K562 (cell line): Measurements from ENCODE around the gene CD34. TPM values are rescaled to one million over a fixed set of nuclear protein-coding genes. Genes with fewer than 3 reads are reported as not detected.

Experiments used
- ATAC-seq: fragments of 200-7000 bp; cut with Tn5 transposase; 3 replicates; pipeline ENCODE4 v1.9.1; 2020; ENCODE audit warnings: moderate library complexity
- BruUV-seq: library from RNA; stranded (reverse); fragments of 400-500 nt; replicated peaks from 2 replicates; lab custom pipeline; 2021; lab: Mats Ljungman, UMichigan
- CTCF ChIA-PET: fragments of 300-600 bp; formaldehyde crosslinking; extraction: SDS; loops from one replicate; lab custom pipeline; 2021; ENCODE audit warnings: low intra/inter-chr PET ratio; lab: Yijun Ruan, JAX
- POLR2A ChIA-PET: fragments of 300-600, 350-650 bp; sonication (Branson Sonifier 250); formaldehyde crosslinking; extraction: SDS; loops from one replicate; lab custom pipeline; 2021; ENCODE audit warnings: antibody characterized with exemption, inconsistent platforms; lab: Yijun Ruan, JAX
- DNase-seq, 4 experiments: peaks; one replicate each; pipeline versions ENCODE4 v3.0.0 to v3.0.0-alpha.2; 2011 to 2018; ENCODE audit warnings: low spot score in 3 of 4, mixed read lengths in 3 of 4; ENCODE audit errors: extremely low read depth in 1 of 4
- FAIRE-seq: peaks from 2 replicates; lab custom pipeline; 2011; peaks lifted over from hg19 to GRCh38; lab: Jason Lieb, UNC
- H2AFZ ChIP-seq: 2 replicates; pipeline ENCODE4 v1.6.0; 2011; ENCODE audit warnings: low read depth, low read length, control low read depth, inconsistent platforms
- H3K27ac ChIP-seq: fragments of 200-600 bp; 3 replicates; pipeline ENCODE4 v1.8.0; 2011; ENCODE audit warnings: low read depth, mild to moderate bottlenecking, control low read depth, inconsistent platforms, low read length, moderate library complexity, mixed read lengths; ENCODE audit errors: extremely low read depth
- H3K27me3 ChIP-seq, 2 experiments: fragments of 300-600 bp in 1 of 2; 2 replicates in 1 of 2; 3 replicates in 1 of 2; pipeline versions ENCODE4 v1.6.0 to v1.8.0; 2011; ENCODE audit warnings: inconsistent platforms in 2 of 2, low read length in 2 of 2, mild to moderate bottlenecking in 1 of 2, mixed read lengths in 1 of 2, moderate library complexity in 1 of 2; ENCODE audit not compliant: control insufficient read depth in 2 of 2, insufficient read depth in 2 of 2
- H3K36me3 ChIP-seq: fragments of 300-600 bp; 3 replicates; pipeline ENCODE4 v1.8.0; 2011; ENCODE audit warnings: mild to moderate bottlenecking, low read length, inconsistent platforms; ENCODE audit not compliant: control insufficient read depth, insufficient read depth
- H3K4me1 ChIP-seq, 2 experiments: fragments of 200-600 bp in 1 of 2; replicated peaks in 1 of 2; 2 replicates in 1 of 2; 3 replicates in 1 of 2; pipeline versions ENCODE4 v1.5.1 to v1.8.0; 2011; ENCODE audit warnings: inconsistent platforms in 2 of 2, low read length in 2 of 2, mild to moderate bottlenecking in 1 of 2, mixed read lengths in 1 of 2, moderate library complexity in 1 of 2; ENCODE audit not compliant: control insufficient read depth in 2 of 2, insufficient read depth in 2 of 2
- H3K4me2 ChIP-seq: 2 replicates; pipeline ENCODE4 v1.6.1; 2011; ENCODE audit warnings: low read length, control low read depth, inconsistent platforms, mixed read lengths; ENCODE audit not compliant: insufficient read depth
- H3K4me3 ChIP-seq: fragments of 200-600 bp; sonication (generic), shearing (Covaris generic); 2 replicates; pipeline ENCODE4 v1.5.1; 2016; ENCODE audit warnings: control low read depth, inconsistent platforms
- H3K79me2 ChIP-seq: fragments of 200-600 bp; 3 replicates; pipeline ENCODE4 v1.8.0; 2011; ENCODE audit warnings: low read length, inconsistent platforms; ENCODE audit not compliant: control insufficient read depth, insufficient read depth
- H3K9ac ChIP-seq, 2 experiments: 2 replicates each; pipeline versions ENCODE4 v1.6.0 to v1.6.1; 2011; ENCODE audit warnings: low read depth in 2 of 2, low read length in 2 of 2, control low read depth in 1 of 2, inconsistent platforms in 1 of 2, mild to moderate bottlenecking in 1 of 2, mixed read lengths in 1 of 2; ENCODE audit not compliant: insufficient read depth in 1 of 2
- H3K9me1 ChIP-seq: one replicate; pipeline ENCODE4 v1.6.0; 2011; ENCODE audit warnings: inconsistent platforms, mild to moderate bottlenecking, low read length, moderate library complexity; ENCODE audit not compliant: control insufficient read depth, insufficient read depth
- H3K9me3 ChIP-seq: replicated peaks from 2 replicates; pipeline ENCODE4 v1.5.1; 2011; ENCODE audit warnings: low read depth, low read length, inconsistent platforms; ENCODE audit not compliant: control insufficient read depth, insufficient read depth
- H4K20me1 ChIP-seq: replicated peaks from 2 replicates; pipeline ENCODE4 v1.6.1; 2011; ENCODE audit warnings: low read length, inconsistent platforms, mixed read lengths; ENCODE audit not compliant: control insufficient read depth, insufficient read depth
- ARID2 ChIP-seq: fragments of 450-650 bp; IDR thresholded peaks from 2 replicates; pipeline ENCODE4 v1.6.1; 2017; ENCODE audit warnings: antibody characterized with exemption, mild to moderate bottlenecking
- CHCHD3 ChIP-seq: fragments of 250-450 bp; sonication (Bioruptor Pico); IDR thresholded peaks from 2 replicates; pipeline ENCODE4 v2.1.2; 2022; ENCODE audit warnings: mild to moderate bottlenecking
- CUX1 ChIP-seq: fragments of 200-800 bp; sonication (Bioruptor generic); IDR thresholded peaks from 2 replicates; pipeline ENCODE4 v1.6.1; 2016; ENCODE audit warnings: missing genetic modification characterization, missing compliant biosample characterization
- FOXA1 ChIP-seq: fragments of 450-650 bp; IDR thresholded peaks from 2 replicates; pipeline ENCODE4 v1.6.1; 2016; ENCODE audit warnings: mild to moderate bottlenecking, borderline replicate concordance
- KAT7 ChIP-seq: sonication (generic); formaldehyde crosslinking; IDR thresholded peaks from 2 replicates; pipeline ENCODE4 v1.8.0; 2022; ENCODE audit warnings: missing genetic modification reagents, mild to moderate bottlenecking, borderline replicate concordance
- MCM7 ChIP-seq, 2 experiments: fragments of 450-650 bp; IDR thresholded peaks; 2 replicates each; pipeline ENCODE4 v1.6.1; 2016 to 2018
- MITF ChIP-seq: IDR thresholded peaks from 2 replicates; pipeline ENCODE4 v1.6.1; 2014; ENCODE audit warnings: antibody characterized with exemption
- MYBL2 ChIP-seq, 2 experiments: fragments of 450-650 bp in 1 of 2; sonication (generic) in 1 of 2; formaldehyde crosslinking in 1 of 2; IDR thresholded peaks; 2 replicates each; pipeline versions ENCODE4 v1.6.1 to v1.8.1; 2017 to 2022; ENCODE audit warnings: borderline replicate concordance in 1 of 2, inconsistent platforms in 1 of 2, low read depth in 1 of 2, mild to moderate bottlenecking in 1 of 2, missing genetic modification reagents in 1 of 2, moderate library complexity in 1 of 2
- NCOR1 ChIP-seq: fragments of 450-650 bp; IDR thresholded peaks from 2 replicates; pipeline ENCODE4 v1.6.1; 2016; ENCODE audit warnings: mild to moderate bottlenecking, moderate library complexity
- NFRKB ChIP-seq: fragments of 450-650 bp; IDR thresholded peaks from 2 replicates; pipeline ENCODE4 v1.6.1; 2016; ENCODE audit warnings: low read depth
- RNF2 ChIP-seq: sonication (generic); IDR thresholded peaks from 2 replicates; pipeline ENCODE4 v1.6.1; 2016
- TAF9B ChIP-seq: fragments of 450-650 bp; IDR thresholded peaks from 2 replicates; pipeline ENCODE4 v1.6.1; 2018; ENCODE audit warnings: mild to moderate bottlenecking; ENCODE audit not compliant: partially characterized antibody
- TCF15 ChIP-seq: fragments of 250-450 bp; sonication (Bioruptor Pico); IDR thresholded peaks from 2 replicates; pipeline ENCODE4 v1.8.0; 2022; ENCODE audit warnings: moderate library complexity, mild to moderate bottlenecking, inconsistent platforms
- ZBTB2 ChIP-seq: fragments of 450-650 bp; IDR thresholded peaks from 2 replicates; pipeline ENCODE4 v1.6.1; 2016; ENCODE audit warnings: antibody characterized with exemption
- ZBTB7A ChIP-seq: IDR thresholded peaks from 2 replicates; pipeline ENCODE4 v1.6.1; 2011; ENCODE audit warnings: low read depth, mild to moderate bottlenecking, low read length, moderate library complexity, borderline replicate concordance; ENCODE audit not compliant: control insufficient read depth
- ZNF75A ChIP-seq: fragments of 450-650 bp; formaldehyde crosslinking; IDR thresholded peaks from 2 replicates; pipeline ENCODE4 v1.4.0; 2020; ENCODE audit warnings: mild to moderate bottlenecking
- WGBS: fragments of 100-300 bp; shearing (Covaris generic); methylation state at CpG from one replicate; pipeline ENCODE4 v1.1.6; 2016; ENCODE audit warnings: low coverage, mixed read lengths; ENCODE audit not compliant: insufficient coverage; ENCODE audit errors: missing lambda C conversion rate; 5-methylcytosine and 5-hydroxymethylcytosine counted together
- in situ Hi-C: fragments of 300-500 bp; cut with MboI; formaldehyde crosslinking; loops from 4 replicates; pipeline ENCODE4 v1.15.0; 2018; ENCODE audit warnings: inconsistent platforms, mixed read lengths
- intact Hi-C: fragments of 100-400 bp; cut with micrococcal nuclease; formaldehyde crosslinking; loops from 2 replicates; pipeline ENCODE4 v1.14.2; 2022
- polyA plus RNA-seq, 8 experiments: library from polyadenylated mRNA; depleted of rRNA in 4 of 8; stranded (reverse) in 5 of 8; unstranded in 3 of 8; fragments of >200 nt; fragmentation: Nextera tagmentation in 2 of 8; fragmentation: Illumina TruSeq in 1 of 8; extraction: Ambion mirVana in 2 of 8; extraction: Trizol in 1 of 8; gene quantifications; 2 replicates each; pipeline versions ENCODE4 v1.2.1 to v1.2.3, GENCODE V29; 2011 to 2014; ENCODE audit warnings: inconsistent platforms in 1 of 8, missing spikeins in 1 of 8
- total RNA-seq, 7 experiments: library from RNA; depleted of rRNA in 6 of 7; stranded (reverse); fragments of >200 nt in 6 of 7; fragmentation: Illumina TruSeq in 2 of 7; extraction: Trizol in 2 of 7; gene quantifications; 2 replicates each; pipeline versions ENCODE4 v1.2.1 to v1.2.3, GENCODE V29; 2011 to 2021; ENCODE audit warnings: low replicate concordance in 1 of 7

CD34 gene
- total and polyA plus RNA-seq, 9 of the 15 experiments (the other 6 are each of a cell fraction or from before 2014, with no cell fraction given), result not detected

GRCh38 chr1:207946756-207947155 is 35.8 kb upstream of the CD34 start:
- H3K9ac ChIP-seq, result no peak overlapping the region
- peaks cover 0 to 5% of the 10 kb centered on the region in 2 experiments; a peak in 3 of 5 replicates for H3K4me1 ChIP-seq
- FAIRE-seq, result no peak
- no peak overlapping the region for H3K27ac ChIP-seq
- no peaks in the 10 kb centered on the region for H3K9me3 ChIP-seq
- H3K4me3 ChIP-seq, result no peak overlapping the region
- BruUV-seq, result no TSS peak
- no peaks in the 10 kb centered on the region for H4K20me1 ChIP-seq
- H3K27me3 ChIP-seq, result peaks cover 0 to 4% of the 10 kb centered on the region in 2 experiments; a peak in 3 of 5 replicates
- H3K36me3 ChIP-seq, result no peaks in the 10 kb centered on the region
- in situ Hi-C loops (no loop called here), intact Hi-C loops (no loop called here)
- no peak overlapping the region for H3K4me2 ChIP-seq
- no peaks in the 10 kb centered on the region for H3K9me1 ChIP-seq
- no peaks in the 10 kb centered on the region for H3K79me2 ChIP-seq
- ChIA-PET POLR2A (interaction anchor here (0.8 to 1.8 kb wide), 6 partner anchors 9 to 74 kb away, joined by 3 to 7 read pairs (median 3); no protein-coding TSS in a partner anchor), CTCF (no interaction called here)
- peak overlapping the region; percentile 48; the same call in 1 of the 2 replicates for H2AFZ ChIP-seq
- DNase-seq, result no peak
- WGBS, result 29% methylated on average over 1 of the region's 1 CpG
- ATAC-seq, result no peak; the same call in 2 of the 3 replicates
- no peak for TF ChIP-seq ZBTB2
- no peak for TF ChIP-seq MYBL2 (IDR thresholded peaks at IDR 0.05; ENCODE audit: low read depth)
- TF ChIP-seq MYBL2 (CRISPR knock-in tag; IDR thresholded peaks at IDR 0.05; ENCODE audit: borderline replicate concordance), result no peak
- TF ChIP-seq FOXA1, result no peak
- no peak for TF ChIP-seq ARID2
- no peak for TF ChIP-seq KAT7 (CRISPR knock-in tag)
- TF ChIP-seq ZNF75A, result no peak
- TF ChIP-seq TAF9B, result no peak
- TF ChIP-seq CHCHD3 (CRISPR knock-in tag), result no peak
- TF ChIP-seq MITF, result no peak
- TF ChIP-seq NCOR1, result no peak
- no peak for TF ChIP-seq MCM7 (IDR thresholded peaks at IDR 0.05)
- no peak for TF ChIP-seq CUX1 (CRISPR knock-in tag)
- no peak for TF ChIP-seq ZBTB7A
- TF ChIP-seq RNF2, result no peak
- no peak for TF ChIP-seq TCF15 (CRISPR knock-in tag)
- no peak for TF ChIP-seq NFRKB
